Activated T-cell treated with anti-CD3 and anti-CD28 coated beads for 48 hours (primary cell): ENCODE data around the gene TEPSIN.

Experiments
- DNase-seq: peaks from one replicate; pipeline ENCODE4 v3.0.0-alpha.2; 2020; ENCODE audit warnings: low read depth

Gene TEPSIN

GRCh38 chr17:81267390-81268067 lies 28.7 kb upstream of the TEPSIN start:
- no peak for DNase-seq

DNA sequence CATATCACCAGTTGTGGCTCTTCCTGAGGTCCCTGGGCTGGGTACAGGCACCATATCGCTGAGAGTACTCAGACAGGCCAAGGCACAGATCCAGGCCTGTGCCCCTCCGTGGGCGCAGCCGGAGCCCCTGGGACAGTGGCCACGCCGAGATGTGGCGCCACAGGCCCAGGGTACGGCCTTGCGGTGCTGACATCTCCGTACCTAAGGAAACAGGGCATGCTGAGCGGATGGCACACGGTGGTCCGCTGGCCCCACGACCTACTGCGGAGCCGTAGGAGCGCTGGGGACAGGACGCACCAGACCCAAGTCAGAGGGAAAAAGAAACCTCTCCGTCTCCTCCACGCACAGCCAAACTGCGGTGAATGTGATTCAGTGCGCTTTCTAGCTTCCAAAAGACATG lies 26.7 kb upstream of the TEPSIN start:
- no peak for DNase-seq

- DNase-seq, result no peak
Measured at GRCh38 chr17:81264640-81265039, 25.8 kb upstream of the TEPSIN start.

DNA sequence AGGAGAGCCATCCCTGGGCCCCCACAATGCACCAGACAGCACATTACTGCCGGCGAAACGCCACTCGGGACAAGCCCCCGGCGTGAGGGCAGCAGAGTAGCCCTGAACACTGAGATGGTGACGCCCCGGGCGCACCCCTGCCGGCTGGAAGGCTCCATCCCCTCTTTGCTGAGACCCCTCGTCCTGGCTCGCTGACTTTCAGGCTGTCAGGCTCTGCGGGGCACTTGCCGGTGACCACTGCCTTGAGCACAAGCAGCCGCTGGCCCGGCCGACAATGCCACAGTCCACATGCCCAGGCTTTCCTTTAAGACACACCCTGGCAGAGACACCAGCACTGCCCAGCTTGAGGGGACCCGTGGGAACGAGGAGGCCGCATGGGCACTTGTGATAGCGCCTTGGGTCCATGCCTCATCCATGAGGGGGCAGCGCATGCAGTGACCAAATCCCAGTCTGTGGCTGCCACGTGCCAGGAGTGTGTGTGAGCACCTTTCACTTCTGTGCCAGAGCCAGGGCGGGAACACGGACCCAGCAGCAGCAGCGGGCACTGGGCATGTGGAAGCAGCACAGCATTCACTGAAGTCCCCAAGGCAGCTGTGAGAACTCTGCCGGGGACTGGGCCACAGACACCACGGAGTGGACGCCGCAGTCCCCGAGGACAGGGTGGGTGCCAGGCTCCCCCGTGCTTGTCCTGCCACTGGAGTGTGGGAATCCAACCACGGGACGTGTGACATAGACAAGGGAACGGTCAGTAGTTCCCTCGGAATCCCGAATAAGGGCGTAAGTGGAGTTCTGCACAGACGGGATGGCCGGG lies 24.7 kb upstream of the TEPSIN start:
- no peak for DNase-seq

DNA sequence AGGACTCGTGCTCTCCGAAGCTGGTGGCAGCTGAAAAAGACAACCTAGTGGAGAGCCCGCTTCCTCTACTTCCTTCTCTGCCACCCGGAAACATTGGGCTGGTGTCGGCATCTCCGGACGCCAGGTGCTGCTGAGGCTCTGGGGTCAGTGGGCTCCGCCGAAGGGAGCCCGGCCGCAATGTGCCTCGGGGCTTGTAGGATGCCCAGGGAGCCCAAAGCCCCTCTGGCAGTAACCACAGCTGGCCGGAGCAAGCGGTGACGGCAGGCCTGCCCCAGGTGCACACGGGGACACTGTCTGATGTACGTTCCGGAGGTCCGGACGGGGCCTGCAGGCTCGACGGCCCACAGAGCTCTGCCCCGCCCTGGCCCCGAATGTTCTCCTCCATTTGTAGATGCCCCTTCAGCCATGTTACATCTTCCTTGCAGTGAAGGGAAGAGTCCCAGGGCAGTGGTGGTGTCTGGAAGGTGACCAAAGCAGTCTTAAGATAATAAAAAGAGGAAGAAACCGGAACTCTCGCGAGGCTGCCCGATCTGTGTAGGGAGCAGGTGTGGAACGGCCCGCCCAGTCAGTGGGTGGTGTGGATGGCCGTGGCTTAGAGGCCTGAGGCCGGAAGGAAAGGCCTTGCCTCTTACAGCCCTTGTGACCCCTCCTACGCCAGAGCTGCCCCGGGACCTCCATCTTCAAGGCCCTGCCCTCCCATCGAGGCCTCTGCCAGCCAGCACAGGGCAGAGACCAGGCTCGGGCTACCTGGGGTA lies 22.9 kb upstream of the TEPSIN start:
- no peak for DNase-seq

DNA sequence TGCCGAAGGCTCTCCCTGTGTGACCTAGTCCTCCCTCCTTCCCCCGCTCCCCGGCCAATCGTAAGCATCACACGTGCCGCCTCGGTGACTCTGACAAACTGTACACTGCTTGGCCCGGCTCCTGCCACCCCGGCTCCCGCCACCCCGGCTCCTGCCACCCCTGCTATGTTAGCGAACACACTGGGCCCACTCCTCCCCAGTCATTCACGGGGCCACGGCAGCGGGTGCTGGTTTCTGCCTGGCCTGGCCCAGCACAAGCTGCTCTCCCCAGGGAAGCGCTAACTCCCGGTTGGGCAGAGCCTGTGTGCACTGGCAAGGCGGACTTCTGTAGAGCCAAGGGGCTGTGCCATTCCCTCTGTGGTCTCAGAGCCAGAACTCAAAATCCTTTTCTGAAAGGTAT lies 22.2 kb upstream of the TEPSIN start:
- DNase-seq, result no peak

- no peak for DNase-seq
Measured at GRCh38 chr17:81260641-81261040, 21.8 kb upstream of the TEPSIN start.

DNA sequence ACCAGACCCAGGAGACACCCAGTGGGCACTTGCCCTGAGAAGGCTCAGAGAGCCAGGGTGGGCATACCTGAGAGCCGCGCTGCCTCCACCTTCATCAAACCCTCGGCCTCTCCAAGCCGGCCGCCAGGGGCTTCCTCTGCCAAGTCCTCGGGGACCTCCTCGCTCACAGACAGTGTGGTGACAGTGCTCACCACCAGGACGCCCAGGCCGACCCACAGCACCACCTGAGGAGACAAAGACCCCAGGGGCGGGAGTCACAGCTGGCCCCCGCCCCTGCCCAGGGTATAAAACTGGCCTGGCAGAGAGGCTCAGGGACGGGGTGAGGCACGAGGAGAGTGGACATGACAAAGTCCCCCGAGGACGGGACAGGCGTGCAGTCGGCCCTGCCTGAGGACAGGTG lies 21.3 kb upstream of the TEPSIN start:
- DNase-seq, result no peak

DNA sequence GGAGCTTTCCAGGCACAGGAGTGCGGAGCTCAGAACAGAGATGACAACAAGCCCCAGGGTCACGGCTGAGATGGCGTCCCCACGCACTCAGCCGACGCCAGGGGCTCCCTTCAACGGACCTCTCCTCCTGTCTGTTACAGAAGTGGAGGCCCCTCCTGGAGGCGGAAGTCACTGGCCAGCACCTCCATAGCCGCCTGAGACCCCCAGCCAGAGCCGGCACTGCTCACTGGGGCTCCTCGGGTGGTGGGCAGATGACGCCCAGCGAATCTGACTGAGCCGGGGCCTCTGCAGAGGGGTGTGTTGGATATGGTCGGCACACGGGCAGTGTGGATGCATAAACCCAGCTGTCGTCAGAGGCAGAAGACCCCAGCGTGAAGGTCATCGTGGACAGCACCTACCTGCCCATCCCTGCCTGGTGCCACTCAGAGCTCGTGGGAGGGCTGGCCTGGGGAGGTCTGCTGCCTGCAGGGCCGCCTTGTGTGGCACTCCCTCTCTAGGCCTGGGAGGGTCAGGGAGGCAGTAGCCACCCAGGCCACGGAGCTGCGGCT lies 20.3 kb upstream of the TEPSIN start:
- DNase-seq, result no peak

DNA sequence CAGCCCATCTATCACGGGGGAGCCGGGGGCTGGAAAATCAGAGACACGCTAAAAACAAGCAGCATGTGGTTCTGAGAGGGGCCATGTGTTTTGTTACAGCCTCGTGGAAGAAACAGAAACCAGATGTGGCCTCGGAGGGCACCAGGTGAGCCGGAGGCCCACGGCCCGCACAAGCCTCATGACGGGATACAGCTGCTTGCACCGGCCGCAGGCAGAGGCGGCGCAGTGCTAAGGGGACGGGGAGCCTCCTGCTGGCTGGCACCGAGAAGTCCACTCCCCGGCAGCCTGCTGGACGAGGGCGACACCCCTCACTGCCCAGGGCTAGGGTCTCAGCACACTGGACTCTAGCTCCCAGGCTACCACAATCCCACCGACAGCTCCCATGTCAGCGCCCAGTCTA lies 19.4 kb upstream of the TEPSIN start:
- no peak for DNase-seq

- DNase-seq, result no peak
Measured at GRCh38 chr17:81257533-81257932, 18.7 kb upstream of the TEPSIN start.

DNA sequence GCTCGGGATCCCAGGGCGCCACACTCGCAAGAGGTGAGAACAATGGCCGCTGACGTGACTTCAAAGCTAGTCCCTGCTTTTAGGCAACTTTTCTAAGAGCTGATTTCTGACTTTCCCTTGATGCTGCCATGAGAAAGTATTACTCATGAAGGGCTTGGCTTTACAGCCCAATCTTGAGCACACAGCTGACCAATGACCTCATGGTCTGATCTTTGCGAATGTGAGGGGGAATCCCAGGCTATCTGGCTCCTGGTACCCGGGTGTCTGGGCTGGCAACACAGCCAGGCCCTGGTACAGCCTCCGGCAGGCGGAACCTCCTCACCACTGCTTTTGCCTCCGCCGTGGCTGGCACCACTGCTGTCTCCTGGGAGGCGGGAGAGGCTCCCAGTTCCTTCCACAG lies 17.8 kb upstream of the TEPSIN start:
- DNase-seq, result no peak

DNA sequence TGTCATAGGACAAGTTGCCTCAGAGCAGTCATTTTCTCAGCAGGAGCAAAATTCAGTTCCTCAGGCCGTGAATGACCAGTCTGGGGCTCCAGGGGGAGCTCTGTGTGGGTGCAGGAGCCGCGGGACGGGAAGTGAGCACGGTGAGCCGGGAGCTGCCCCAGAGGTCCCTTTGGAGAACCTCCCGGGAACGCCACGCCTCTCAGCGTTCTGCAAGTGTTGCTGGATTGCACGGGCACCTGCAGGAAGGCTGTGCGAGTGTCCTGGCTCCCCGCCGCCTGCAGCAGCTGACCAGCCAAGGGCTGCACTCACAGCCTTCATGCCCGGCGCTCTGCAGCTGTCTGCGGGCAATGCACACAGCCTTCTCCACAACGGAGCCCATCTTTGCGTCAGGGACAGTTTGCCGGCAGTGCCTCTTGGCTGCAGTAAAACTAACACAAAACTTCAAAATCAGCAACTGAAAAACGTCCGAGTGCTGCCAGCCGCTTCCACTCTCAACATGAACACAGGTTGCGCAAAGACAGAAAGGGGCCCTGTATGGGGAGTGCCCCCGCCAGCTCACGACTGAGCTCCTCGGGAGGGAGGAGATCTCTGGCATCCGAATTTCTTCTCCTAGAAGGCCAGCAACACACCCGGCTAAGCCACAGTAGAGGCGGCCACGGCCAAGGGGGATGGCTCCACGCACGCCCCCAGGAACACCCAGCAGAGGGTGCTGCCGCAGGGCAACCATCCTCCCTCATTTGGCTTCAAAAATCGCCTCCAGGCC lies 16.3 kb upstream of the TEPSIN start:
- no peak for DNase-seq

- DNase-seq, result peak; percentile 35
Measured at GRCh38 chr17:81253358-81254131, 14.7 kb upstream of the TEPSIN start.

- no peak for DNase-seq
Measured at GRCh38 chr17:81252987-81253329, 14.1 kb upstream of the TEPSIN start.

- no peak for DNase-seq
Measured at GRCh38 chr17:81252326-81252986, 13.6 kb upstream of the TEPSIN start.

- no peak for DNase-seq
Measured at GRCh38 chr17:81251709-81252301, 12.9 kb upstream of the TEPSIN start.

GRCh38 chr17:81251094-81251708 lies 12.3 kb upstream of the TEPSIN start:
- DNase-seq, result no peak

GRCh38 chr17:81250286-81251093 lies 11.6 kb upstream of the TEPSIN start:
- no peak for DNase-seq
